Limb (tissue), 2 donors: ENCODE measurements around the gene PHOX2B.
"Not testable (repeated sequence)": the region's sequence is repeated elsewhere in the genome, so short reads cannot be mapped to it uniquely, and the experiment has no call there.

Experiments used
- DNase-seq, 2 donors: peaks; one replicate each; pipeline ENCODE4 v3.0.0-alpha.2; 2016; ENCODE audit errors: extremely low spot score in 2 of 2

The PHOX2B gene

DNA sequence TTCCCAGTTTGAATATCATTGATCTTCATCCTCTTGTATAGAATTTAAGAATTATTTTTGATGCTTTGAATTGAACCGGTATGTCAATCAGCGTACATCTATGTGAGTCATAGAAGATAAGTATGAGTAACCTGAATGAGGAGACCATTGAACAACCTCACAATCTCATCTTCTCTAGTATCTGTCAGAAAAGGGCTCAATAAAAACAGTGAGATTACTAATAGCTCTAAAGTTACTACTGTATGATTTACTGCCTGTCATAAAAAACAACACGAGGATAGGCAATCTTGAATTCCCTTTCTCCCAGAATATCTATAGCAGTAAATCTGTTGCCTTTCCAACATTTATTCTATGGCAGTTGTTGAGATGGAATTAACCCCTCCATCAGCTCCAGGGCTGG is 36.1 kb downstream of the PHOX2B start:
- no peak for DNase-seq

DNA sequence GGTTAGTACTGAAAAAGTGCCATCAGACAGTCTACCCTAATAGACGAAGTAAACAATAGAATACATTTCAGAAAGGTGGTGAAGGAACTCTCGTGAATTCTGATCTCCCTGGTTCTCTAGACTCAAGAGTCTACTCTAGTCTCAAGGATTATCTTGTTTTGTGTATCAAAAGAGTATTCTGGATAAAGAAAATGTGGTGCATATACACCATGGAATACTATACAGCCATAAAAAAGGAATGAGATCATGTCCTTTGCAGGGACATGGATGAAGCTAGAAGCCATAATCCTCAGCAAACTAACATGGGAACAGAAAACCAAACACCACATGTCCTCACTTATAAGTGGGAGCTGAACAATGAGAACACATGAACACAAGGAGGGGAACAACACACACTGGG is 36.9 kb downstream of the PHOX2B start:
- DNase-seq, result not testable (repeated sequence)

DNA sequence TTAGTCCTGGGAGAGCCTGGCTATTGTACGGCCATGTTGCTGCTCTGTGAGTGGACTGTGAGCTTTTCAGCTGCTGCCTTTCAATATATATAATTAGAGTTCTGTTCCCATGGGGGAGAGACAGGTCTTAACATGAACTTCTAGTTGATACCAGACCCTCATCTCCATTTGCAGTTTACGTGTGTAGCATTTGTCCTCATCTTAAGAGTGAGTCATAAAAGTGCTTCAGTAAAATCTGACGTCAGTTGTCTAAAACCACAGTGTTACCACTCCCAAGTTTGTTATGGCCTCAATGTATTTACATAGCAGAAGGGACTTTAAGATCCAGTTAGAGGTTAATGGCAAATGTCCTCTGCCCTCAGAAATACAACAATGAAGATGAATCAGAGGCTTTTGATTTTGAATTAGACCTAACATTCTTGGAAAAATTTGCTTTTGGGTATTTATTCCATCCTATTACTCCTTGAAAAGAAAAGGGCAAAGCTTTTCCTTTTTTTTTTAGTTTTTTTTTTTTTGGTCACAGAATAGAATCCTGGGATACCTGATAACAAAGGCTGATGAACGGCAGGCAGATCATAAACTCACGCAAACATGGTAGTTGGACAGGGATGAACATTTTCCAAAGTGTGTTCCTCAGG is 38.6 kb downstream of the PHOX2B start:
- no peak for DNase-seq

DNA sequence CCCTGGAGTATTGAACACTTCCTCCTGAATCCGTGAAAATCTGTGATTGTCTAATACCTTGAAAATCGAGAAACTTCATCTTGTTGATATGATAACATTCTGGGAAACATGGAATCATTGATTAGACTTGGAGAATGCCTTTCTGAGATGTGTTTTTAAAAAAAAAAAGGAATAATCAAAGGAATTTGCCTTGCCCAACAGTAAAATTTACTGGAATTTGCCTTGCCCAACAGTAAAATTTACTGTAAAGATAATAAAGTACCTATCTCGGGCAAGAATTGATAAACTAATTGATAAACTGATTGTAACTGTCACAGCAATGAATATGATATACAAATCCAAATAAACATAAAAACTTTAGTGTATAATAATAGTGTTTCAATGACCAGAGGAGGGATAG is 44.7 kb downstream of the PHOX2B start:
- DNase-seq, result no peak

DNA sequence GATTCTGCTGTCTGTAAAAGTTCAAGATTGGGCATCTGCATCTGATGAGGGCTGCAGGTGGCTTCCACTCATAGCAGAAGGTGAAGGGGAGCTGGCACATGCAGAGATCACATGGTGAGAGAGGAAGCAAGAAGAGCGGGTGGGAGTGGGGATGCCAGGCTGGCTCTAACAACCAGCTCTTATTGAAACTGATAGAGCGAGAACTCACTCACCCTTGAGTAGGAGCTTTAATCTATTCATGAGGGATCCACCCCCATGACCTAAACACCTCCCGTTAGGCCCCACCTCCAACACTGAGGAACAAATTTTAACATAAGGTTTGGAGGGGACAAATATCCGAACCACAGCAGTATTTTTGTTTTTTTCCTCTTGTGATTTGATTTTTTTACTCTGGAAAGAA is 45.8 kb downstream of the PHOX2B start:
- DNase-seq, result no peak

DNA sequence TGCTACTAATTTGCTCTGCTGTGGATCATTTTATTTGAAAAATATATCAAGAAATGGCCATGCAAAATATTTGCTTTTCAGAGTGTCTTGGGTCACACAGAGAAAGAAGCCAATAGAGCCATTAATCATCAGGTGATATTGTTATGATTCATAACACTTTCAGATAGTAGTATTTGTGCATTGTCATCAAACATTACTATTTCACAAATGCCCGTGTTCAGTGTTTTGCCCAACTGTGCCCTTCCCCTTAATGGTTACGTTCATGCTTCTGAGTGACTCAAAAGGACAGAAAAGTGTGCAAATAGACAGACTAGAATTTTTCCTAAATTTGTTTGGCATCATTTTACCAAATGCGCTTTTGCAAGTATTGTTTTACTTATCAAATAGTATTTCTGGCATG is 46.5 kb downstream of the PHOX2B start:
- no peak for DNase-seq

DNA sequence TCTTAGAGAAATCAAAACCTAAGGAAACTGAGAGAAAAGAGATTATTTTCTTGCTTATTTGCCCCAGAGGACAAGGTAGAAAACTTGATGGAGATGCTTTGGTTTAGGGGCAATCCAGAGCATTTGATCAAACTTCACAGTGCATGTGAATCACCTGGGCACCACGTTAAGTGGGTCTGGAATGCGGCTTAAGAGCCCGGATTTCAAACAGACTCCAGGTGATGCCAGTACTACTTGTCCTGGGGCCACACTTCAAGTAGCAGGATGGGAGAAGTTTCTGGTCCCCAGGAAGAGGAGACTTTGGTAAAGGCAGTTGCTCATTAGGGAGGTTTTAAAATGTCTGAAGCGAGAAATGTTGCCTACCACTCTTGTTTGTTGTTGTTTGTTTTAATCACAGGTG is 51.8 kb downstream of the PHOX2B start:
- DNase-seq, result no peak

DNA sequence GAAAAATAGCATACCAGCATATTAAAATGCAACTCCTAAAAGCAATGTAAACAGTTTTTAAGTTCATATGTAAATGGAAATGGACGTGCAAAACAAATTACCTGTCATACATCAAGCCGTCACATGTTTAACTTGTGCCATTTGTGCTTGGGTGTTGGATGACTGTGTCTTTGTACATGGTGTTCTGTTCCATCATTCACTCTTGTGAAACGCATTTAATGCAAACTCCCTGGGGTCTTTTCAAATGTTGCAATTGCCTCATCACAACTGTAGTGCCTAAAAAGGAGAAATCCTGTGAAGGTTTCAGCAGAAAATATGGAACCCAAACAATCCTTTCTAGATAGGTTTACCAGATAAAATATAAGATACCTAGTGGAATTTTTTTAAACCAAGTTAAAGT is 52.4 kb downstream of the PHOX2B start:
- no peak for DNase-seq
